Body of pancreas (tissue), 4 donors: ENCODE results near the gene APPL2.

Source experiments
- POLR2A ChIP-seq, 3 donors: fragments of 450-650 bp; IDR thresholded peaks; one replicate each; pipeline ENCODE4 v1.6.1; 2016; ENCODE audit warnings: antibody characterized with exemption in 3 of 3, mild to moderate bottlenecking in 2 of 3
- TF ChIP-seq, protein P1 (sequence below), 7 experiments: fragments of 450-650 bp in 4 of 7; fragments of 200-600 bp in 3 of 7; sonication (generic) in 3 of 7; IDR thresholded peaks; one replicate each; pipeline ENCODE4 v1.5.1; 2016 to 2019; ENCODE audit warnings: antibody characterized with exemption in 7 of 7

DNA sequence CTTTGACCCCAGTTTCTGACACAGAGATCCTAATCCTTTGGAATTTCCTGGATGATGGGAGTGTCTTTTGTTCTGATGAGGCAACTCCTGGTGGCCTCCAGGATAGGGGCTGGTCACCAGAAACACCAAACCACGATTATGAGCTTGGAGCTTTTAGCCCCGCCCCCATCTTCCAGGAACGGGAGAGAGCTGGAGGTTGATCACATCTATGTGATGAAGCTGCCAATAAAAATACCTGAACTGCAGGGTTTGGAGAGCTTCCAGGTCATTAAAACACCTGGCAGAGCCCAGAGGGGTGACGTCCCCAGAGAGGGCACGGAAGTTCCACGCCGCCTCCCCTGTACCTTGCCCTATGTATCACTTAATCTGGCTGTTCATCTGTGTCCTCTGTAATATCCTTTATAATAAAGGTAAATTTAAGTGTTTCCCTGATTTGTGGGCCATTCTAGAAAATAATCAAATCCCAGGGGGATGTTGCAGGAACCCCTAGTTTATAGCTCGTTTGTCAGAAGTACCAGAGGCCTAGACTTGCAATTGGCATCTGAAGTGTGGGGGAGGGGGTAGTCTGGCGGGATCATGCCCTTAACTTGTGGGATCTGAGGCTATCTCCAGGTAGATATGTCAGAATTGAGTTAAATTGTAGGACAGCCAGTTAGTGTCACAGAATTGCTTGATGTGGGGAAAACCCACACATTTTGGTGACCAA is 21.2 kb downstream of the APPL2 start:
- TF ChIP-seq, protein P1, sequence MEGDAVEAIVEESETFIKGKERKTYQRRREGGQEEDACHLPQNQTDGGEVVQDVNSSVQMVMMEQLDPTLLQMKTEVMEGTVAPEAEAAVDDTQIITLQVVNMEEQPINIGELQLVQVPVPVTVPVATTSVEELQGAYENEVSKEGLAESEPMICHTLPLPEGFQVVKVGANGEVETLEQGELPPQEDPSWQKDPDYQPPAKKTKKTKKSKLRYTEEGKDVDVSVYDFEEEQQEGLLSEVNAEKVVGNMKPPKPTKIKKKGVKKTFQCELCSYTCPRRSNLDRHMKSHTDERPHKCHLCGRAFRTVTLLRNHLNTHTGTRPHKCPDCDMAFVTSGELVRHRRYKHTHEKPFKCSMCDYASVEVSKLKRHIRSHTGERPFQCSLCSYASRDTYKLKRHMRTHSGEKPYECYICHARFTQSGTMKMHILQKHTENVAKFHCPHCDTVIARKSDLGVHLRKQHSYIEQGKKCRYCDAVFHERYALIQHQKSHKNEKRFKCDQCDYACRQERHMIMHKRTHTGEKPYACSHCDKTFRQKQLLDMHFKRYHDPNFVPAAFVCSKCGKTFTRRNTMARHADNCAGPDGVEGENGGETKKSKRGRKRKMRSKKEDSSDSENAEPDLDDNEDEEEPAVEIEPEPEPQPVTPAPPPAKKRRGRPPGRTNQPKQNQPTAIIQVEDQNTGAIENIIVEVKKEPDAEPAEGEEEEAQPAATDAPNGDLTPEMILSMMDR (IDR thresholded peaks at IDR 0.05), result no peak
- no peak for TF ChIP-seq POLR2A (IDR thresholded peaks at IDR 0.05)
